GM21737 (cell line): ENCODE results near the gene GOLPH3L.
"Not testable (repeated sequence)": the region's sequence is repeated elsewhere in the genome, so short reads cannot be mapped to it uniquely, and the experiment has no call there.

Source experiments
- ATAC-seq: cut with Tn5 transposase; IDR thresholded peaks from one replicate; pipeline ENCODE4 v1.9.1; 2021; ENCODE audit warnings: mild to moderate bottlenecking, moderate library complexity; ENCODE audit not compliant: unreplicated experiment

The GOLPH3L gene

DNA sequence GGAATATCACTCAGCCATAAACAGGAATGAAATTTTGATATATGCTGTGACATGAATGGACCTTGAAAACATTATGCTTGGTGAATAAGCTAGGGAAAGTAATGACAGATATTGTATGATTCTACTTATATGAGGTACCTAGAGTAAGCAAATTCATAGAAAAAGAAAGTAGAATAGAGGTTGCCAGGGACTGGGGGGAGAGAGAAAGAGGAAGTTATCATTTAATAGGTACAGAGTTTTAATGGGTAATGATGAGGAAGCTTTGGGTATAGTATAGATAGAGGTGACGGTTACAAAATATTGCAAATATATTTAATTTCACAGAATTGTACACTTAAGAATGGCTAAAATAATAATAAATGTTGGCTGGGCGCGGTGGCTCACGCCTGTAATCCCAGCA lies 36.4 kb downstream of the GOLPH3L start:
- ATAC-seq: no peak

DNA sequence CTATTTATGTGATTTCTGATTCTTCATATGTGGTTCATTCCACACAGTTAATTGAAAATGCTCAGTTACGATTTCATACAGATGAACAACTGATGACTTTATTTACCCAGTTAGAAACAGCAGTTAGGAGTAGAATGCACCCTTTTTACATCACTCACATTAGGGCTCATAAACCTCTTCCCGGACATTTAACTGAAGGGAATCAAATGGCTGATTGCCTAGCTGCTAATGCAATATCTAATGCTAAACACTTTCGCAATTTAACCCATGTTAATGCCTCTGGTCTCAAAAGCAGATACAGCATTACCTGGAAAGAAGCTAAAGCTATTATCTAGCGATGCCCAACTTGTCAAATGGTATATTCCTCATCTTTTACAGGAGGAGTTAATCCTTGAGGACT lies 39.9 kb downstream of the GOLPH3L start:
- not testable (repeated sequence) for ATAC-seq

DNA sequence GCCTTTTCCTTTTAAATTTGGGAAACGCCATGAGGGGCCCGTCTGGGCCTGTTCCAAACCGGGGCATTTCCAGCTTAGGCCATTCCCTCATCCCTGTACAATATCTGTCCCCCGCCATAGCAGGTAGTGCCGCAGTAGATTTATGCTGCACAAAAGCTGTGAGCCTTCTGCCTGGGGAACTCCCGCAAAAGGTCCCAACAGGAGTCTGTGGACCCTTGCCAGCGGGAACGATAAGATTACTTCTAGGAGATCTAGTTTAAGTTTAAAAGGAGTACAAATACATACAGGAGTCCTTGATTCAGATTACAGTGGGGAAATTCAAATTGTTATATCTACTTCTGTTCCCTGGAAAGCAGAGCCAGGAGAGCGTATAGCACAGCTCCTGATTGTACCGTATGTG lies 42.3 kb downstream of the GOLPH3L start:
- not testable (repeated sequence) for ATAC-seq

DNA sequence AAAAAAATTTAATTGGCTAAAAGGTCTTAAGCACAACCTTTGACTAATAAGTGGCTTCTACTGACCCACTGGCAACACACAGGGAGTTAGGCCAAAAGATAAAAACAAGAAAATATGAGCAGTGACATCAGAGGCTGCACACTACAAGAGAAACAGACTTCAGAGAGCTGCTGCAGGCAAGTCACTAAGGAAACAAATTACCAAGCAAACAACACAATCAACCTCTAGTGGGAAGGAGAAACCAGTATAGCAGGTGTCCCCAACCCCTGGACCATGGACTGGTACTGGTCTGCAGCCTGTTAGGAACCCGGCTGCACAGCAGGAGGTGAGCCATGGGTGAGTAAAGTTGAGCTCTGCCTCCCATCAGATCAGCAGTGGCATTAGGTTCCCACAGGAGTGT lies 46.8 kb downstream of the GOLPH3L start:
- no peak for ATAC-seq

DNA sequence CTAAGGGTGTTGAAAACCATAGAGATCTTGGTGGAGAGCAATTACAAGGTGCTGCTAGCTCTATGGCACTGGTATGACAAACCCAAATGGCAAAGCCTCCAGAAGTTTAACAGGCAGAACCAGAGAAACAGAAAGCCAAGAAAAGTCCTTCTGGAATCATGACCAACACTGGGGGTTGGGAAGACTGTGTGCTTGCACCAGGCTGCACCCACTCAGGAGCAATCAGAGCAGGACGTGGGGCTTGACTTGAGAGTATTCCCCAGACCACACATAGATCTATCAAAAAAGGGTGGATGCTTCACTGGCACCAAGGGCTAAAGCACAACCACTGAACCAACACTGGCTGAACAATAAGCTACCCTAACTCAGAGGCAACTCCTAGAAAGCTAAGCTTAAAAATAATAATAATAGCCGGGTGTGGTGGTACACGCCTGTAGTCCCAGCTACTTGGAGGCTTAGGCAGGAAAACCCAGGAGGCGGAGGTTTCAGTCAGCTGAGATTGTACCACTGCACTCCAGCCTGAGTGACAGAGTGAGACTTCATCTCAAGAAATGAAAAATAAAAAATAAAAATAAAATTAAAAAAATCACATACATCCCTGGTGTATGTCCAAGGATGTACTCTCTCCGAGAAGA lies 47.4 kb downstream of the GOLPH3L start:
- ATAC-seq: no peak

DNA sequence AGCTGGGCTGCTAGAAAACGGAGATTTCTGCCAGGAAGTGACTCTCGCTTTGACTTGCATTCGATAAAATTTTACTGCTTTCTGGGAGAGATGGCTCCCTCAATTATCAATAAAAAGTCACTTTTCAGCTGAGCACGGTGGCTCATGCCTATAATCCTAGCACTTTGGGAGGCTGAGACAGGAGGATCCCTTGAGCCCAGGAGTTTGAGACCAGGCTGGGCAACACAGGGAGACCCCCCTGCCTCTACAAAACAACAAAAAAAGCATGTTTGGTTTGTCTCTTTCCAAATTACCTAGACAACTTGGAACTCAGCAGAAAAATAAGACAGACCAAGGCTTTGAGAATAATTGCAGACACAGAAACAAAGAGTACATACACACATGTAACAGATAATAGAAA lies 54.7 kb downstream of the GOLPH3L start:
- no peak for ATAC-seq

DNA sequence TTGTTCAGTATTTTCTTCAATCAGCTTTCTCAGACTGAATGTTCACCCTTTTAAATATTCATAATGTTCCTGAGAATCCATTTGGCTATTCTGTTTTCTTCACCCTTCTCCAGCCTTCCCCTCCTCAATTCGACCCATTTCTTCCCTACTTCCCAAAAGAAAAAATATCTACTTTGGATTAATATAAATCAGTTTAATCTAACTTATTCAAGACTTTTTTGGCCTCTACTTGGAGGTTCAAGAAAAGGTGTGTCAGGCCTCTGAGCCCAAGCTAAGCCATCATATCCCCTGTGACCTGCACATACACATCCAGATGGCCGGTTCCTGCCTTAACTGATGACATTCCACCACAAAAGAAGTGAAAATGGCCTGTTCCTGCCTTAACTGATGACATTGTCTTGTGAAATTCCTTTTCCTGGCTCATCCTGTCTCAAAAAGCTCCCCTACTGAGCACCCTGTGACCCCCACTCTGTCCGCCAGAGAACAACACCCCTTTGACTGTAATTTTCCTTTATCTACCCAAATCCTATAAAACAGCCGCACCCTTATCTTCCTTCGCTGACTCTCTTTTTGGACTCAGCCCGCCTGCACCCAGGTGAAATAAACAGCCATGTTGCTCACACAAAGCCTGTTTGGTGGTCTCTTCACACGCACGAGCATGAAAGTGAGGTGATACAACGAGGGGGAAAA lies 55.7 kb downstream of the GOLPH3L start:
- ATAC-seq: not testable (repeated sequence)

DNA sequence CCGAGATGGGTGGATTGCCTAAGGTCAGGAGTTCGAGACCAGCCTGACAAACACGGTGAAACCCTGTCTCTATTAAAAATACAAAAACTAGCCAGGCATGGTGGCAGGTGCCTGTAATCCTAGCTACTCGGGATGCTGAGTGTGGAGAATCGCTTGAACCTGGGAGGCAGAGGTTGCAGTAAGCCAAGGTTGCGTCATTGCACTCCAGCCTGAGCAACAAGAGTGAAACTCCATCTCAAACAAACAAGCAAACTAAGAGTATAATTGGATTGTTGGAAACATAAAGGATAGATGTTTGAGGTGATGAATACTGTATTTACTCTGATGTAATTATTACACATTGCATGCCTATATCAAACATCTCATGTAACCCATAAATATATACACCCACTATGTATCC lies 58.5 kb downstream of the GOLPH3L start:
- ATAC-seq: not testable (repeated sequence)

DNA sequence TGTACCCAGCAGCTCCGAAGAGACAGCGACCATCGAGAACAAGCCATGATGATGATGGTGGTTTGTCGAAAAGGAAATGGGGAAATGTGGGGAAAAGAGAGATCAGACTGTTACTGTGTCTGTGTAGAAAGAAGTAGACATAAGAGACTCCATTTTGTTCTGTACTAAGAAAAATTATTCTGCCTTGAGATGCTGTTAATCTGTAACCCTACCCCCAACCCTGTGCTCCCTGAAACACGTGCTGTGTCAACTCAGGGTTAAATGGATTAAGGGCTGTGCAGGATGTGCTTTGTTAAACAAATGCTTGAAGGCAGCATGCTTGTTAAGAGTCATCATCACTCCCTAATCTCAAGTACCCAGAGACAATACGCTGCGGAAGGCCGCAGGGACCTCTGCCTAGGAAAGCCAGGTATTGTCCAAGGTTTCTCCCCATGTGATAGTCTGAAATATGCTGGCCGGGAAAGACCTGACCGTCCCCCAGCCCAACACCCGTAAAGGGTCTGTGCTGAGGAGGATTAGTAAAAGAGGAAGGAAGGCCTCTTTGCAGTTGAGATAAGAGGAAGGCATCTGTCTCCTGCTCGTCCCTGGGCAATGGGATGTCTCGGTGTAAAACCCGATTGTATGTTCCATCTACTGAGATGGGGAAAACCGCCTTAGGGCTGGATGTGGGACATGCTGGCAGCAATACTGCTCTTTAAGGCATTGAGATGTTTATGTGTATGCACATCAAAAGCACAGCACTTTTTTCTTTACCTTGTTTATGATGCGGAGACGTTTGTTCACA lies 61.9 kb downstream of the GOLPH3L start:
- not testable (repeated sequence) for ATAC-seq

DNA sequence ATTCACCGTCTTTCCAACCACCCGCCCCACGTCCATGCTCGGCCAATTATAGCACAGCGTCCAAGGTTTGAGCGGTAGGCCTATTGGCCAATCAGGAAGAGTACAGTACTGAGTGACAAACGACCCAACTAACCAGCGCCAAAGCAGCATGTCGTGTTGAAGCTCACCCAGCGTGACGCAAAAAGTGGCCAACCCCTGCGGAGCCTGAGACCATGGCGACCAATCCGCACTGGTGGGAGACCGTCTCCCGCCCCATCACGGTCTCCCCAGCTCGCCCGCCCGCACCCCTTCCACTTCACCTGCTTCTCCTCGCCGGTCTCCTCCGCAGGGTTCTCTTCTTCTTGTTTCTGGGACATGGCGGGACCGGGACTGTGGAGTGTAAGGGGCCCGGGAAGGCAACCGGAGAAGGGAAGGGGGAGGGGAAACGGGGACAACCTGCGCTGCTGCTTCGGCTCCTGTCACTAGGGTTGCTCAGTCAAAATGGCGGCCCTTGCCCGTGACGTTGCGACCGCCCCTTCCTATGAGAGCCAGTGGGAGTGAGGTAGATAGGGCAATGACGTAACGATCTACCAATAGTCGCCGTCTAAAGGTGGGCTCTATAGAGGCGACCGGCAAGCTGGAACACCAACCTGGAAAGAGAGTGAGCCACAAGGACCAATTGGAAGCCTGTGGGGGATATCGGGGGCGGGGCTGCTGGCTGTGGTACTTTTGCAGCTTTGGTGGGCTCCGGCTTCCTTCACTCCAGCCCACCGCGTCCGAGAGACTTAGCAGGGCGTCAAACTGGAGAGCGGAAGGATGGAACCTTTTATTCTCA lies 67.6 kb downstream of the GOLPH3L start, which contains the start of gene ENSA:
Gene ENSA (minus strand): TSS at position 498 of the 814 bp plus-strand sequence. CDS start 142 bp downstream, at position 356.
- ATAC-seq: peak; percentile 89

DNA sequence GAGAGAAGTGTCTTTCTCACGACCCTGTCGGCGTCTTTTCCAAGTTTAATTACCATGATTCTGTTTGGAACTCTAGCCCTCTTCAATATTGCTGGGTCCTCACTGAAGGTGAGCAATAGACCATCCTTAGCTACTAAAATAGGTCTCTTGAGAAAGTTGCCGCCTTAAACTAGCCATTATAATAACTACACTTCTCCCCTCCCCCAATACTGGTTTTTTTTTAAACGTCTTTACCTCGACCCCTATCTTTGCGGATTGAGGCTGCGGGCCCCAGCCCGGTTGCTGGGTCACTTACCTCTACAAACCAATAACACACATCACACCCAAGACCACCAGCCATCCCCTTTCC lies 68.2 kb downstream of the GOLPH3L start:
- no peak for ATAC-seq

DNA sequence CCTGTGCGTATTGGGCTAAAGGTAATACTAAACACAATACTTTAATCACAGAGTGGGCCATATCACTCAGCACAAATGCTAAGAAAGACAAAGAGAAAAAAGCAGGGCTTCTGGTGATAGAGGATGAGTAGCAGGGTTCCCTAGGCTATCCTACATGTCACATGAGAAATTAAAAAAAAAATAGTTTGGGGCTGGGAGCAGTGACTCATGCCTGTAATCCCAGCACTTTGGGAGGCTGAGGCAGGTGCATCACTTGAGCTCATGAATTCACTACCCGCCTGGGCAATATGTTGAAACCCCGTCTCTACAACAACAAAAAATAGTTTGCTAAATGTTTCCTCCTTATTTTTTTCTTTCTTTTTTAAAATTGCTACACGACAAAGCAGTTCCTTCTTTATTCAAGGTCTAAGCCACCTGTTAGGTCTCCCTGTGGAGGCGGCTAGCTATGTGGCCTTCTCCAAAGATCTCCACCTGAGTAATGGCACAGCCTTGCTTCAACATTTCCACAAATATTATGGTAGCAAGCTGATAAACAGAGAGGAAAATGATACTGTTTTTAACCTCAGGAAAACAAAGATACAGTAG lies 69.0 kb downstream of the GOLPH3L start:
- ATAC-seq: no peak

DNA sequence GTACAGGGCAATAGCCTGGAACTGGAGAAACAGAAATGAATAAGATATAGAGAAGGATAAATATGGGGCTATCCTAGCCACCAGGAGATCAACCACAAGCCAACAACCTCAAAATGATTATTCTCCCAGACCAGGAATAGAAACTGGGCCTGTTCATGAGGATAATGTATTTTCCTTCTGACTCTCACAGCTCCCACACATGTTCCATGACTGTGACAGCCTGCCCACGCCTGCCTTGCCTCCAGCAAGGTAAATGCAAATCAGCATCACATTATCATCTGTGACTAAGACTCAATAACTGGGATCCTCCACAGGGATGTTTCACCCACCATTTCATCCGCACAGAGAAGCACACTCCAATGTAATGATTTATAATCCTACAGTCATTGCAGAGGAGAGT lies 70.8 kb downstream of the GOLPH3L start:
- ATAC-seq: no peak

DNA sequence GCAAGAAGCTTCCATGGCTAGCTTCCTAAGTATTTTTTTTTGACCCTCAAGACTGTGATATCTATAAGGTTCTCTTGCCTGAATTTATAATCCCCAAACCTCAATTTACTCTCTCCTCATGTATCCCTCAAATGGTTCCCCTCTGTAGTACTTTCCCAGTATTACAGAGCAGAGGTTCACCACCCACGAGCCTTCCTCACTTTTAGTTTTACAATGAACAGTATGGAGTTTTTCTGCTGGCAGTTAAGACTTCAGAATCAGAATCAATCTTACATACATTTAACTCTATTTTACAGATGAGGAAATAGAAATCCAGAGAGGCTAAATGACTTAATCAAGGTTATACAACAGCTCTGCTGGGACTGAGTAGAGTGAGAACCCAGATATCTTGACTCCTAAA lies 72.4 kb downstream of the GOLPH3L start:
- not testable (repeated sequence) for ATAC-seq

DNA sequence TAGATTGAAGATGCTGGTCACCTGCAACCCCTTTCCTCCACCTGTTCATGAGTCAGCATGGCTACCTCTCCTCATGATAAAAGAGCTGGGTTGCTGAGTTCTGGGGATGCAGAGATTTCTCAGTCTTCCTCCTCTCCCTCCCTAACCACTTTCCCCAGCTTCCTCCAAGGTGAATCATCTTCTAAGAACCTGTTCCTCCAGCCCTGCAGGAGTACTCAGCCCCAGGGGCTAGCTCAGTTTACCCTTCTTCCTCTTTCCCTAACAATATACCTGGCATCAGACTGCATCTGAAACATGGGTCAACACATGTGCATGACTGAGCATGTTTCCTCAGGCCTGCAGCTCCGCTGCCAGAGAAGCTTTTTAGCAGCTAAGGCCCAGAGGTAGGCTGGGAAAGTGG lies 72.8 kb downstream of the GOLPH3L start:
- ATAC-seq: not testable (repeated sequence)

DNA sequence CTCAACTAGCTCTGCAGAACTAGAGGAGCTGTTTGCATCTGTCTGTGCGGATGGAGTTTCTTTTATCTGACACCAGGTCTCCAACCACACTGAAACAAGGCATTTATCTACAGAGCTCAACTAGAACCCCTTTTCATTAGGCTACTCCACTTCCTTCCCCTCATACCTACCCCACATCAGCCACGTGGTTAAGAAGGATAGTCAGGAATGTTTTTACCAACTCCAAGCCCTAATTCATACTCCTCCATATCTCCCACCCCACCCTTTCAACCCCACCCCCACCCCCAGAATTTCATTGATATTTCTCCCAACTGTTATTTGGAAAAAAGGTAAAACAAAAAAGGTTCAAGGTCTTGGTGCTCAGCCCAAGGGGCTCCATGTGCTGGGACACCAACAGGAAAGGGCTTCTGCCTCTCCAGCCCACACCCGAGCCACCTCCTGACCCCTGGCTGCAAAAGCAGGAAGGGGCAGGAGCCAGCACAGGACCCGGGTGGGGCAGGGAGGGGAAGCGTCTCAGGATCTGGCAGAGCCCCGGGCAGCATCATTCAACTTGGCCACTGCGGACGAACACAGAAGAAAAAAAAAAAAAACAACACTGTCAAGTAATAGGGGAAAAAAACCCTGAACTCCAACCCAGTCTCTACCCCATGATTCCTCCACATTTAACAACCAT lies 74.5 kb downstream of the GOLPH3L start:
- ATAC-seq: no peak

DNA sequence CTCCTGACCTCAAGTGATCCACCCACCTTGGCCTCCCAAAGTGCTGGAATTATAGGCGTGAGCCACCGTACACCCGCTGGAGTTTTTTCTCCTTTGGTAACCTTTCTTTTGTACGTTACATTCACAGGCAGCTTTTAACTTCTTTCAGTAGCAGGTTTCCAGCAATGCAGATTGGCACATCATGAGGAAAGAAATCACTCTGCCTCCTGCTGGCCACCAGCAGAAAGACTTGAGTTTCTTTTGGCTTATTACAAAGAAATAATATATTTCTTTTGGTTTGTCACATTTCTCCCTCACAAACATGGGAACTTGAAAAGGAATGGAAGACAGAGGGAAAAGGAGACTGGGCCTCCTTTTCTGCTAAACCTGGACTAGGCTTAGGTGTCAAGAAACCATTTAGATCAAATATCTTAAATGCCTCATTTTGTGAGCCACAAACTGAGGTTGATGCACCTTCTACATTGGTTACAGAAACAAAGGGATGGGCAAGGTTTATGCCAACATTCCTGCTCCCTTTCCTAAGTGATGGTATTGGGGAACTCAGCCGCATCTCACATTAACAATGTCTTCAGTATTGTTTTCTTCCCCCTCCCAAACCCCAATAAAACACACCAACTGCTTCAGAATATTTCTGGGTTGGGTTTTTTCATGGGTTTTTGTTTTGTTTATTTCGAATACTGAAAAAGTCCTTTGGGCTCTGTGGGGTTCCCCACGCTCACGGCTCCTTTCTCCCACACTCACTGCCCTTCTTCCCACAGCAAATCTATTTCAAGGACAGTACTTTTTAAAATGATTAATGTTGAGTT lies 75.3 kb downstream of the GOLPH3L start:
- ATAC-seq: no peak

DNA sequence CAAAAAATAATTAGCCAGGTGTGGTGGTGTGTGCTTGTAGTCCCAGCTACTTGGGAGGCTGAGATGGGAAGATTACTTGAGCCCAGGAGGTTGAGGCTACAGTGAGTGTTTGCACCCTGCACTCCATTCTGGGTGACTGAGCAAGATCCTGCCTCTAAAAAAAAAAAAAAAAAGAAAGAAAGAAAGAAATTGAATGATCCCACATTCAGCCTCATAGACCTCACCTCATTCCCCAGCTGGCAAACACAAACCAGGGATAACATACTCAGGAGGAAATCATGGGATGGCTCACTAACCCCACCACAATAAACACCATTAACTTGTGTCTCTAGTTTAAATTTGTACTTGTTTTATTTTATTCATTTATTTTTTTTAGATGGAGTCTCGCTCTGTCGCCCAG lies 76.0 kb downstream of the GOLPH3L start:
- no peak for ATAC-seq
